HG03442 (cell line): ENCODE results near the gene ALAD.
"Not testable (repeated sequence)": the region's sequence is repeated elsewhere in the genome, so short reads cannot be mapped to it uniquely, and the experiment has no call there.

ENCODE experiments used
- ATAC-seq: cut with Tn5 transposase; IDR thresholded peaks from one replicate; pipeline ENCODE4 v1.9.1; 2021; ENCODE audit warnings: mild to moderate bottlenecking, moderate library complexity; ENCODE audit not compliant: unreplicated experiment

ALAD gene

GRCh38 chr9:113401027-113401792 lies at the start of gene ALAD:
TSS of gene ALAD (minus strand) at chr9:113401284. CDS start at chr9:113393559, 7,725 bp downstream.
- ATAC-seq: peak; percentile 97

- ATAC-seq: no peak
These were observed 48.3 kb upstream of the ALAD start for GRCh38 chr9:113449376-113449775.

- no peak for ATAC-seq
These were observed 45.2 kb upstream of the ALAD start for GRCh38 chr9:113446323-113446740.

- ATAC-seq: no peak
These were observed 43.7 kb upstream of the ALAD start for GRCh38 chr9:113444736-113445135.

GRCh38 chr9:113437716-113438115 lies 36.6 kb upstream of the ALAD start:
- ATAC-seq: not testable (repeated sequence)

GRCh38 chr9:113436728-113437515 lies 35.8 kb upstream of the ALAD start:
- ATAC-seq: no peak

- ATAC-seq: no peak
These were observed 30.1 kb upstream of the ALAD start for GRCh38 chr9:113431191-113431590.

GRCh38 chr9:113428062-113428615 lies 27.1 kb upstream of the ALAD start:
- no peak for ATAC-seq

GRCh38 chr9:113427629-113428028 lies 26.5 kb upstream of the ALAD start:
- ATAC-seq: no peak

GRCh38 chr9:113426701-113427100 lies 25.6 kb upstream of the ALAD start:
- ATAC-seq: no peak

- ATAC-seq: no peak
These were observed 24.0 kb upstream of the ALAD start for GRCh38 chr9:113425072-113425471.

- no peak for ATAC-seq
These were observed 20.6 kb upstream of the ALAD start for GRCh38 chr9:113421726-113422125.

GRCh38 chr9:113417370-113417769 lies 16.3 kb upstream of the ALAD start:
- no peak for ATAC-seq

- peak; percentile 94 for ATAC-seq
These were observed 15.2 kb upstream of the ALAD start for GRCh38 chr9:113416149-113416721.

- ATAC-seq: peak; percentile 92
These were observed 9.3 kb upstream of the ALAD start, which contains the start of the genes C9orf43 and POLE3 for GRCh38 chr9:113410207-113410864. TSS of gene C9orf43 (plus strand) at chr9:113410747. CDS start at chr9:113413494, 2,747 bp downstream. TSS of gene POLE3 (minus strand) at chr9:113410675. CDS start at chr9:113410293, 382 bp downstream.

GRCh38 chr9:113409883-113410206 lies 8.8 kb upstream of the ALAD start:
- no peak for ATAC-seq

GRCh38 chr9:113409481-113409880 lies 8.4 kb upstream of the ALAD start:
- ATAC-seq: no peak

GRCh38 chr9:113406873-113407511 lies 5.9 kb upstream of the ALAD start:
- not testable (repeated sequence) for ATAC-seq

- ATAC-seq: not testable (repeated sequence)
These were observed 5.3 kb upstream of the ALAD start for GRCh38 chr9:113406353-113406752.

GRCh38 chr9:113403646-113404045 lies 2.6 kb upstream of the ALAD start:
- ATAC-seq: no peak
